ENCODE results near the gene ZNF593OS. TPM values are rescaled to one million over a fixed set of nuclear protein-coding genes. Genes with fewer than 3 reads are reported as not detected.

Gene ZNF593OS
- total RNA-seq, 1 donor from 2014 or later: not detected

DNA sequence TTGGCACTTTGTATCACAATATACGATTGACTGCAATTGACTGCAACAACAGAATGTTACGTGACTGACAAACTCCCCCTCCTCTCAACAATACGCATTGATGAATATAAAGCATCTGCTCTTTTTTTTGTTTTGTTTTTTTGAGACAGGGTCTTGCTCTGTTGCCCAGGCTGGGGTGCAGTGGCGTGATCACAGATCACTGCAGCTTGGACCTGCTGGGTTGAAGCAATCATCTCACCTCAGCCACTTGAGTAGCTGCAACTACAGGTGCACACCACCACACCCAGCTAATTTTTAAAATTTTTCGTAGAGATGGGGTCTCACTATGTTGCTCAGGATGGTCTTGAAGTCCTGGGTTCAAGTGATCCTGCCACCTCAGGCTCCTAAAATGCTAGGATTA, 41.1 kb upstream of the ZNF593OS start:
- DNase-seq (ENCODE audit: low read depth): no peak
- H3K4me3 ChIP-seq (ENCODE audit: low read depth, low read length): no peak overlapping the region
- TF ChIP-seq, protein P1, sequence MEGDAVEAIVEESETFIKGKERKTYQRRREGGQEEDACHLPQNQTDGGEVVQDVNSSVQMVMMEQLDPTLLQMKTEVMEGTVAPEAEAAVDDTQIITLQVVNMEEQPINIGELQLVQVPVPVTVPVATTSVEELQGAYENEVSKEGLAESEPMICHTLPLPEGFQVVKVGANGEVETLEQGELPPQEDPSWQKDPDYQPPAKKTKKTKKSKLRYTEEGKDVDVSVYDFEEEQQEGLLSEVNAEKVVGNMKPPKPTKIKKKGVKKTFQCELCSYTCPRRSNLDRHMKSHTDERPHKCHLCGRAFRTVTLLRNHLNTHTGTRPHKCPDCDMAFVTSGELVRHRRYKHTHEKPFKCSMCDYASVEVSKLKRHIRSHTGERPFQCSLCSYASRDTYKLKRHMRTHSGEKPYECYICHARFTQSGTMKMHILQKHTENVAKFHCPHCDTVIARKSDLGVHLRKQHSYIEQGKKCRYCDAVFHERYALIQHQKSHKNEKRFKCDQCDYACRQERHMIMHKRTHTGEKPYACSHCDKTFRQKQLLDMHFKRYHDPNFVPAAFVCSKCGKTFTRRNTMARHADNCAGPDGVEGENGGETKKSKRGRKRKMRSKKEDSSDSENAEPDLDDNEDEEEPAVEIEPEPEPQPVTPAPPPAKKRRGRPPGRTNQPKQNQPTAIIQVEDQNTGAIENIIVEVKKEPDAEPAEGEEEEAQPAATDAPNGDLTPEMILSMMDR (conservative IDR thresholded peaks at IDR 0.05; ENCODE audit: low read depth, low read length): no peak

DNA sequence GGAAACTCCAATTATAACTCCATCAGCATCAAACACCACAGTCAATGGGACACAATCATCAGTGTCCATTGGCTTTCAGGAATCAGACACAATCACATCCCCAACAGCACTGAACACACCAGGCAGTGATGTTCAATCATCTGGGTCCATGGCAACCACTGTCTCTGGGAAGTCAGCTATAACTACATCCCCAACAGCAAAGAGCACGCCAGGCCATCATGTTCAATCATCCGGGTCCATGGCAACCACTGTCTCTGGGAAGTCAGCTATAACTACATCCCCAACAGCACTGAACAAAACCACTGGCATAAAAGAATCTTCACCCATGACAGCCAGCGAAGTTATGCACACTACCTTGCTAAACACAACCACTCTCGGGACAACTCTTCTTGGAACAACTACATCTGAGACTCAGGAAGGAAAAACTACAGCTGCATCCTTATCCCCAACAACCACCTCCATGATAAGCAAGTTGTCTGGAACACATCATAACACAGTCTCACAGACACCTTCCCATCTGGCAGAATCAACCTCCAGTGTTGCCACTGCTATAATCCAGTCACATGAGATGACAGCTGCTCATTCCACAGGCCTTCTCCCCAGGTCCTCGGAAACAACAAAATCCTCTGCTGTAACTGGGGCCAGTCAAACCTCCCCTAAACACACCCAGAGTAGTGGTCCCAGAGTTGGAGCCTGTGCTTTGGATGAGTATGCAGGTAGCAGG, 38.7 kb upstream of the ZNF593OS start:
- no peak overlapping the region for H3K4me3 ChIP-seq (ENCODE audit: low read depth, low read length)
- no peak for DNase-seq (ENCODE audit: low read depth)
- TF ChIP-seq, protein P1 (conservative IDR thresholded peaks at IDR 0.05; ENCODE audit: low read depth, low read length): no peak

DNA sequence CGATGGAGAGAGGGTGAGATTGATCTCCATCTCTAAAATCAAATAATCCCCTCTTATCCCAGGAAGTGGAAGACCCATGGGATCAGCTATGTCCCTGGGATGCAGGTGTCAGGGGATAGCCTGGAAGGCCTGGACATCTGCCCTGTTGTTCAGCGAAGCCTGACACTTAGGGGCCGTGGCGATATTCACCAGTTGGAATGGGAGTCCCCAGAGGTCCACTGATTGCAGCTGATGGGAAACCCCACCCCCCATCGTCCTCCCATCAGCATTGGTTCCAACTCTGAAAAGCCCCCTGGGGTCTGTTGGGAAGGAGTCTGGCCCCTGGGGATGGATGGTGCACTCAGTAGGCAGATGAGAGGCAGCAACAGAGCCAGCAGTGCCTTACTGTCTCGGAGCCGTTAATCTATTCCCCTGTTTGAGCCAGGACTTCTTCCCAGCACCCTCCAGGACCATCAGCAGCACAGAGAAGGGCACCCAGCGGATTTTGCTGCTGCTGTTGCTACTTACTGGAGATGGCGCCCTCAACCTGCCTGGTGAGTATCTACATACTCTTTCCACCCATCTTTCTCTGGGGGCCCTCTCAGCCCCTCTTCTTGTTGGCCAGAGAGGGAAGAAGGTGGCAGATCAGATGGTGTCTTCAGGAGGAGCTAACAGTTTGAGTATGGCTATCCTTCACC, 32.1 kb upstream of the ZNF593OS start:
- TF ChIP-seq, protein P1 (conservative IDR thresholded peaks at IDR 0.05; ENCODE audit: low read depth, low read length): no peak
- no peak for DNase-seq (ENCODE audit: low read depth)

DNA sequence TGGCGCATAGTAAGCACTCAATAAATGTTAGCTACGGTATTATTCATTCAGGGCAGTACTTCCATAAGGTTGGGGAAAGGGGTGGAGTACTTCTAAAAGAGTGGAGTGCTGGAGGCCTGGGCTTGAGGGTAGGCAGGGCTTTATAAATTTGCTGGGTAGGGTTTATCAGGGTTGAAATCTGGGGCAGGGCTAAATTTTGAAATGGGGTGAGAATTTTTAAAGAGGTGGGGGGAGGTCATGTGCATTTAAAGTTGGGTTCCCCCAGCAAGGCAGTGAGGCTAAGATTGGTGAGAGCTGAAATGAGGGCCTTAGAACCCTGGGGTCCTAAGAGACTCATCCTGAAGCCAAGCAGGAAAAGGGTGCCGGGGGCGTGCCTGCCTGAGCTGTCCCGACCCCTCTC, 28.8 kb upstream of the ZNF593OS start:
- DNase-seq (ENCODE audit: low read depth): no peak
- H3K4me3 ChIP-seq (ENCODE audit: low read depth, low read length): no peak overlapping the region
- TF ChIP-seq, protein P1 (conservative IDR thresholded peaks at IDR 0.05; ENCODE audit: low read depth, low read length): no peak

More for the DNA sequence above, 32.1 kb upstream of the ZNF593OS start:
- no peak overlapping the region for H3K4me3 ChIP-seq (ENCODE audit: low read depth, low read length)

DNA sequence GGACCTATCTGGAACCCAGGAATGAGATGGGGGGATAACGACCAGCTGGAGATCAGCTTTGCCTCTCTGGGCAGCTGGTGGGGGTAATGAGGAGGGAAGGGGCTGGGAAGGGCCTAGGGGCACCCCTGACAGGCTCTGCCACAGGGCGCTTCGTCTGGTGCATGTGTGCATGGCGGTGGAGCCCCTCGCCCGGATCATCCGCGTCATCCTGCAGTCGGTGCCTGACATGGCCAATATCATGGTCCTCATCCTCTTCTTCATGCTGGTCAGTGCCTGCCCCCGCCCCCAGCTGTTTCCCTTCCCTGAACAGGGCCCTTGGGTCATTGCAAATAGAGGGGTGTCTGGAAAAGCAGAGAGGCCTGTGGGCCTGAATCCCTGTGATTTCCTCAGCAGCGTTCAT, 26.2 kb upstream of the ZNF593OS start:
- DNase-seq (ENCODE audit: low read depth): no peak
- TF ChIP-seq, protein P1 (conservative IDR thresholded peaks at IDR 0.05; ENCODE audit: low read depth, low read length): no peak
- H3K4me3 ChIP-seq (ENCODE audit: low read depth, low read length): no peak overlapping the region

DNA sequence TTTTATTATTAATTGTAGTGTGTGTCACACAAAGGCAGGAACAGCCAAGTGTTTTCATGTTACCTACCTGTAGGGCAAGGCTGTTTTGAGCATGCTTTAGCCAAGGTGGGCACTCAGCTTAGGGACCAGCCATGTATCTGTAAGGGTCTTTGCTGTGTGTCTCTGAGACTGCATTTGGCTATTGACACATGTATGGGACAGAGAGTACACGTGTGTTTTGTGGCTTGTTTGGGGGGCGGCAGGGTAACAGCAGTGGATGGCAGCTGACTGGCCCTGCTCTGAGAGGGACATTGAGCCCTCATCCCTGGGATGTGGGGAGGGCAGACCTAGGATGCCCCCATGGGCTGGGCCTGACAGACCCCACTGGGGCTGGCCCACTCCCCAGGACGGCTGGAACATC, 25.7 kb upstream of the ZNF593OS start:
- DNase-seq (ENCODE audit: low read depth): no peak
- TF ChIP-seq, protein P1 (conservative IDR thresholded peaks at IDR 0.05; ENCODE audit: low read depth, low read length): no peak
- no peak overlapping the region for H3K4me3 ChIP-seq (ENCODE audit: low read depth, low read length)
